Spleen (tissue), 7 donors: Measurements from ENCODE around the gene PTPRC.

Experiments
- POLR2A ChIP-seq, 3 donors: fragments of 450-650 bp; IDR thresholded peaks; one replicate each; pipeline ENCODE4 v1.5.1; 2017; ENCODE audit warnings: antibody characterized with exemption in 3 of 3, mild to moderate bottlenecking in 1 of 3
- POLR2AphosphoS5 ChIP-seq, 3 donors: sonication (generic); formaldehyde crosslinking; IDR thresholded peaks; one replicate each; pipeline ENCODE4 v1.5.1; 2017; ENCODE audit warnings: antibody characterized with exemption in 3 of 3
- TF ChIP-seq, protein P1 (sequence below), 11 experiments: fragments of 200-600 bp in 7 of 11; fragments of 450-650 bp in 4 of 11; sonication (generic) in 4 of 11; IDR thresholded peaks in 8 of 11; conservative IDR thresholded peaks in 3 of 11; 1 replicate in 7 of 11; 2 replicates in 4 of 11; pipeline versions ENCODE4 v1.4.0 to v1.8.0; 2016 to 2021; ENCODE audit warnings: antibody characterized with exemption in 11 of 11, inconsistent platforms in 4 of 11, mild to moderate bottlenecking in 1 of 11
- donor health status: DM: no; HTN: no; CAD: no; lungs with moderate emphysema.
- donor health status: DM: no; HTN: no; CAD: no.
- donor health status: DM: no; HTN: no; CAD: no.

DNA sequence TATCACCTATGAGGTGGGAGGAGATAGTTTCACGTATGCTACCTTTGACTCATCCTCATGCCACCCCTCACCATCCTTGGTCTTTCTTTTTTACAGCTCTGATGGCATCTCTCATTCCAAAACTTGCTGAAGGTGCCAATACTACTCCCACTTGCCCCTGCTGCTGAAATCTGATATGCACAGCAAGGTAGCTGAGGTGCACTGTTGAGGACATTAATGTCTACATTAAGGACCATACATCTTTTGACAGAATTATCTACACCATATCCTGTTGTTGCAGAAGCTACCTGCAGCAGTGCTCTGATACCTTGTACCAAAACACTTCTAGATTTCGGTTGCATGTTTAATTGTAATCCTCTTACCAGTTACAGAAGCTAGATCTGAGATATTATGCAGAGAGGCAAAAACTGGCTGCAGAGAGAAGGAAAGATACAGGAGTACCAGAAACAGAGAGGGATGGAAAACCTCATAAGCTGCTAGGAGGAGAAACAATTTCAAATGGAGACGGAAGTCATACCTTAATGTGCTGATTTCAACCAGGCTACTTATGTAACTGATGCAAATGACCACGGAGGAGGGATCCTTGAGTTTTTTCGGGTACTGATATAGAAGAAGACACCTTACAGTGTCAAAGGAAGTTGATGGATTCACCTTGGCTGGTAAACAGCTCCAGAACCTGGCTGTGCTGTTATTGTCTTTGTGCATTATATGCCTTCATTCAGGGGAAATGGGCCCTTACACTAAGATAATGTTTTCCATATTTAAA lies 19.3 kb upstream of the PTPRC start:
- TF ChIP-seq, protein P1, sequence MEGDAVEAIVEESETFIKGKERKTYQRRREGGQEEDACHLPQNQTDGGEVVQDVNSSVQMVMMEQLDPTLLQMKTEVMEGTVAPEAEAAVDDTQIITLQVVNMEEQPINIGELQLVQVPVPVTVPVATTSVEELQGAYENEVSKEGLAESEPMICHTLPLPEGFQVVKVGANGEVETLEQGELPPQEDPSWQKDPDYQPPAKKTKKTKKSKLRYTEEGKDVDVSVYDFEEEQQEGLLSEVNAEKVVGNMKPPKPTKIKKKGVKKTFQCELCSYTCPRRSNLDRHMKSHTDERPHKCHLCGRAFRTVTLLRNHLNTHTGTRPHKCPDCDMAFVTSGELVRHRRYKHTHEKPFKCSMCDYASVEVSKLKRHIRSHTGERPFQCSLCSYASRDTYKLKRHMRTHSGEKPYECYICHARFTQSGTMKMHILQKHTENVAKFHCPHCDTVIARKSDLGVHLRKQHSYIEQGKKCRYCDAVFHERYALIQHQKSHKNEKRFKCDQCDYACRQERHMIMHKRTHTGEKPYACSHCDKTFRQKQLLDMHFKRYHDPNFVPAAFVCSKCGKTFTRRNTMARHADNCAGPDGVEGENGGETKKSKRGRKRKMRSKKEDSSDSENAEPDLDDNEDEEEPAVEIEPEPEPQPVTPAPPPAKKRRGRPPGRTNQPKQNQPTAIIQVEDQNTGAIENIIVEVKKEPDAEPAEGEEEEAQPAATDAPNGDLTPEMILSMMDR (IDR thresholded peaks at IDR 0.05 in 8 of 11, conservative IDR thresholded peaks at IDR 0.05 in 3 of 11), result no peak
- TF ChIP-seq POLR2AphosphoS5 (IDR thresholded peaks at IDR 0.05), result no peak
- TF ChIP-seq POLR2A (IDR thresholded peaks at IDR 0.05), result no peak
